Activated naive CD4-positive, alpha-beta T cell treated with anti-CD3 and anti-CD28 coated beads, Interleukin-2, amount 50 U/mL, for 16 hours (primary cell): Measurements from ENCODE around the gene IL17B.
"Not testable (repeated sequence)": the region's sequence is repeated elsewhere in the genome, so short reads cannot be mapped to it uniquely, and the experiment has no call there.

Experiments used
- DNase-seq: peaks from one replicate; pipeline ENCODE4 v3.0.0-alpha.2; 2020

The IL17B gene

GRCh38 chr5:149399775-149400174, 20.7 kb upstream of the IL17B start:
- no peak for DNase-seq

GRCh38 chr5:149398747-149399266, 19.7 kb upstream of the IL17B start:
- not testable (repeated sequence) for DNase-seq

- DNase-seq: no peak
Observed at GRCh38 chr5:149397530-149397929, 18.4 kb upstream of the IL17B start.

- DNase-seq: not testable (repeated sequence)
Observed at GRCh38 chr5:149394996-149395395, 15.9 kb upstream of the IL17B start.

- DNase-seq: no peak
Observed at GRCh38 chr5:149392718-149393117, 13.6 kb upstream of the IL17B start.

GRCh38 chr5:149391524-149391923, 12.4 kb upstream of the IL17B start:
- no peak for DNase-seq

GRCh38 chr5:149391076-149391475, 12.0 kb upstream of the IL17B start:
- DNase-seq: not testable (repeated sequence)

- no peak for DNase-seq
Observed at GRCh38 chr5:149389552-149390495, 10.7 kb upstream of the IL17B start.

GRCh38 chr5:149388498-149389190, 9.6 kb upstream of the IL17B start:
- DNase-seq: no peak

GRCh38 chr5:149387982-149388381, 8.9 kb upstream of the IL17B start:
- DNase-seq: no peak

GRCh38 chr5:149387081-149387631, 8.1 kb upstream of the IL17B start:
- DNase-seq: no peak

GRCh38 chr5:149386166-149386565, 7.1 kb upstream of the IL17B start:
- no peak for DNase-seq

- DNase-seq: no peak
Observed at GRCh38 chr5:149383399-149383798, 4.3 kb upstream of the IL17B start.

GRCh38 chr5:149382517-149383220, 3.6 kb upstream of the IL17B start:
- DNase-seq: no peak

- peak; percentile 74 for DNase-seq
Observed at GRCh38 chr5:149381986-149382338, 2.9 kb upstream of the IL17B start.

- no peak for DNase-seq
Observed at GRCh38 chr5:149381261-149381985, 2.3 kb upstream of the IL17B start.

GRCh38 chr5:149380466-149381121, 1.5 kb upstream of the IL17B start:
- DNase-seq: no peak

- DNase-seq: no peak
Observed at GRCh38 chr5:149379818-149380374, 804 bp upstream of the IL17B start.

- no peak for DNase-seq
Observed at GRCh38 chr5:149378241-149378820, 761 bp downstream of the IL17B start.

GRCh38 chr5:149376711-149377447, 2.2 kb downstream of the IL17B start:
- DNase-seq: no peak
